H1 (cell line): ENCODE data around the gene ZNRF3. TPM values are rescaled to one million over a fixed set of nuclear protein-coding genes. Genes with fewer than 3 reads are reported as not detected.

Source experiments
- CTCF ChIA-PET: fragments of 300-600 bp; sonication (Branson Sonifier 250); formaldehyde crosslinking; loops from one replicate; lab custom pipeline; 2021; ENCODE audit not compliant: partially characterized antibody; lab: Charles Lee
- POLR2A ChIA-PET: fragments of 300-600 bp; sonication (Branson Sonifier 250); formaldehyde crosslinking; loops from one replicate; lab custom pipeline; 2021; ENCODE audit warnings: inconsistent platforms; ENCODE audit not compliant: partially characterized antibody; lab: Charles Lee
- DNase-seq, 2 experiments: peaks; one replicate each; pipeline versions ENCODE4 v3.0.0 to v3.0.0-alpha.2; 2010 to 2022; ENCODE audit warnings: low spot score in 2 of 2, low read depth in 1 of 2, mixed read lengths in 1 of 2
- FAIRE-seq: peaks from 2 replicates; lab custom pipeline; 2011; peaks lifted over from hg19 to GRCh38; lab: Jason Lieb, UNC
- H2AFZ ChIP-seq: 2 replicates; pipeline ENCODE4 v1.8.1; 2012; ENCODE audit warnings: low read length, inconsistent platforms
- H2AK5ac ChIP-seq: 2 replicates; pipeline ENCODE4 v1.6.1; 2013; ENCODE audit warnings: low read depth, low read length
- H2BK120ac ChIP-seq: replicated peaks from 2 replicates; pipeline ENCODE3; 2013; ENCODE audit warnings: low read depth, low read length, inconsistent platforms
- H2BK12ac ChIP-seq: 2 replicates; pipeline ENCODE4 v1.6.1; 2013; ENCODE audit warnings: low read depth, low read length
- H2BK15ac ChIP-seq: 2 replicates; pipeline ENCODE4 v1.6.1; 2013; ENCODE audit warnings: low read length
- H2BK20ac ChIP-seq: 2 replicates; pipeline ENCODE4 v1.6.1; 2013; ENCODE audit warnings: low read length
- H2BK5ac ChIP-seq: 2 replicates; pipeline ENCODE4 v1.6.1; 2013; ENCODE audit warnings: low read depth, low read length
- H3K14ac ChIP-seq: 2 replicates; pipeline ENCODE4 v1.6.1; 2013; ENCODE audit warnings: inconsistent platforms; ENCODE audit not compliant: insufficient read length
- H3K18ac ChIP-seq: 2 replicates; pipeline ENCODE4 v1.6.1; 2013; ENCODE audit warnings: low read length; ENCODE audit errors: extremely low read depth
- H3K23ac ChIP-seq: 2 replicates; pipeline ENCODE4 v1.6.1; 2013; ENCODE audit warnings: inconsistent platforms; ENCODE audit not compliant: insufficient read length
- H3K23me2 ChIP-seq: 2 replicates; pipeline ENCODE4 v1.6.1; 2013; ENCODE audit warnings: low read depth, low read length
- H3K27ac ChIP-seq: 2 replicates; pipeline ENCODE4 v1.6.1; 2011; ENCODE audit warnings: low read depth, low read length, inconsistent platforms
- H3K27me3 ChIP-seq, 4 experiments: replicated peaks in 1 of 4; 1 replicate in 1 of 4; 2 replicates in 3 of 4; pipeline versions ENCODE4 v1.6.1 to v1.8.1; 2011 to 2013; ENCODE audit warnings: low read length in 3 of 4, mild to moderate bottlenecking in 3 of 4, inconsistent platforms in 2 of 4, mixed read lengths in 2 of 4, moderate library complexity in 1 of 4; ENCODE audit not compliant: control insufficient read depth in 3 of 4, insufficient read depth in 3 of 4; ENCODE audit errors: extremely low read depth in 1 of 4
- H3K36me3 ChIP-seq, 4 experiments: 2 replicates each; pipeline versions ENCODE4 v1.6.1 to v1.8.1; 2011 to 2013; ENCODE audit warnings: mild to moderate bottlenecking in 4 of 4, low read length in 3 of 4, moderate library complexity in 2 of 4, control low read depth in 1 of 4, inconsistent platforms in 1 of 4; ENCODE audit not compliant: insufficient read depth in 4 of 4, control insufficient read depth in 2 of 4
- H3K4ac ChIP-seq: replicated peaks from 2 replicates; pipeline ENCODE3; 2013; ENCODE audit warnings: low read length, low read depth, mixed read lengths, inconsistent platforms; ENCODE audit not compliant: insufficient read length
- H3K4me1 ChIP-seq, 4 experiments: replicated peaks in 1 of 4; 1 replicate in 1 of 4; 2 replicates in 3 of 4; pipeline versions ENCODE4 v1.6.1 to v1.8.1; 2011 to 2013; ENCODE audit warnings: low read length in 3 of 4, inconsistent platforms in 2 of 4, mixed read lengths in 1 of 4; ENCODE audit not compliant: insufficient read depth in 4 of 4, control insufficient read depth in 3 of 4
- H3K4me2 ChIP-seq, 2 experiments: 2 replicates each; pipeline versions ENCODE4 v1.6.1 to v1.8.1; 2011 to 2013; ENCODE audit warnings: low read depth in 2 of 2, low read length in 2 of 2, control low read depth in 1 of 2, inconsistent platforms in 1 of 2, mild to moderate bottlenecking in 1 of 2; ENCODE audit not compliant: insufficient read depth in 1 of 2
- H3K4me3 ChIP-seq, 4 experiments: fragments of 200-600, 300-600 bp in 1 of 4; sonication (generic), shearing (Covaris generic), sonication (Bioruptor Twin) in 1 of 4; 2 replicates each; pipeline versions ENCODE4 v1.5.1 to v1.8.1; 2011 to 2016; ENCODE audit warnings: low read length in 4 of 4, low read depth in 3 of 4, control low read depth in 2 of 4, inconsistent platforms in 2 of 4, mild to moderate bottlenecking in 2 of 4, mixed read lengths in 1 of 4, moderate library complexity in 1 of 4; ENCODE audit not compliant: insufficient read depth in 2 of 4; ENCODE audit errors: extremely low read depth in 1 of 4
- H3K56ac ChIP-seq: replicated peaks from 2 replicates; pipeline ENCODE3; 2013; ENCODE audit warnings: low read depth, mild to moderate bottlenecking, mixed read lengths, low read length, inconsistent platforms; ENCODE audit not compliant: insufficient read length
- H3K79me1 ChIP-seq: 2 replicates; pipeline ENCODE4 v1.6.1; 2013; ENCODE audit warnings: low read depth, low read length, control low read depth
- H3K79me2 ChIP-seq, 2 experiments: 2 replicates each; pipeline versions ENCODE4 v1.6.1 to v1.8.1; 2012 to 2013; ENCODE audit warnings: low read length in 2 of 2, mild to moderate bottlenecking in 2 of 2, inconsistent platforms in 1 of 2; ENCODE audit not compliant: insufficient read depth in 2 of 2, control insufficient read depth in 1 of 2
- H3K9ac ChIP-seq, 4 experiments: replicated peaks in 1 of 4; 1 replicate in 1 of 4; 2 replicates in 3 of 4; pipeline versions ENCODE4 v1.6.1 to v1.8.1; 2011 to 2013; ENCODE audit warnings: low read depth in 3 of 4, low read length in 3 of 4, control low read depth in 2 of 4, mild to moderate bottlenecking in 2 of 4, moderate library complexity in 2 of 4, inconsistent platforms in 1 of 4; ENCODE audit errors: extremely low read depth in 1 of 4
- H3K9me3 ChIP-seq, 2 experiments: 2 replicates each; pipeline versions ENCODE4 v1.6.1 to v1.8.1; 2012 to 2013; ENCODE audit warnings: mild to moderate bottlenecking in 2 of 2, moderate library complexity in 2 of 2, control low read depth in 1 of 2, inconsistent platforms in 1 of 2, low read depth in 1 of 2, low read length in 1 of 2, mixed read lengths in 1 of 2; ENCODE audit not compliant: insufficient read depth in 2 of 2
- H4K20me1 ChIP-seq, 2 experiments: replicated peaks in 1 of 2; 2 replicates each; pipeline versions ENCODE3 to v1.8.1; 2011 to 2013; ENCODE audit warnings: inconsistent platforms in 2 of 2, low read length in 2 of 2, mild to moderate bottlenecking in 1 of 2; ENCODE audit not compliant: insufficient read depth in 2 of 2, control insufficient read depth in 1 of 2
- H4K5ac ChIP-seq: 2 replicates; pipeline ENCODE4 v1.6.1; 2013; ENCODE audit warnings: low read length, low read depth, mixed read lengths, inconsistent platforms; ENCODE audit not compliant: insufficient read length
- H4K8ac ChIP-seq: 2 replicates; pipeline ENCODE4 v1.8.0; 2013; ENCODE audit warnings: mild to moderate bottlenecking, moderate library complexity, low read length, inconsistent platforms; ENCODE audit not compliant: insufficient read depth; ENCODE audit errors: extremely low read depth
- H4K91ac ChIP-seq: replicated peaks from 2 replicates; pipeline ENCODE3; 2013; ENCODE audit warnings: low read length, mixed read lengths, inconsistent platforms; ENCODE audit not compliant: insufficient read length
- CEBPB ChIP-seq: IDR thresholded peaks from 2 replicates; pipeline ENCODE4 v1.6.1; 2012; ENCODE audit warnings: low read depth, low read length
- POLR2AphosphoS5 ChIP-seq: IDR thresholded peaks from 2 replicates; pipeline ENCODE4 v1.6.1; 2011; ENCODE audit warnings: low read depth, low read length
- WGBS, 2 experiments: shearing (Covaris generic) in 1 of 2; methylation state at CpG; one replicate each; pipeline versions ENCODE4 v1.1.6 to v1.1.7; 2013 to 2015; ENCODE audit warnings: low lambda C conversion rate in 2 of 2, mixed read lengths in 2 of 2, inconsistent platforms in 1 of 2, low coverage in 1 of 2, missing lambda C conversion rate in 1 of 2; ENCODE audit not compliant: insufficient replicate concordance in 2 of 2, insufficient coverage in 1 of 2, insufficient read length in 1 of 2; ENCODE audit errors: extremely low coverage in 1 of 2, missing lambda C conversion rate in 1 of 2; 5-methylcytosine and 5-hydroxymethylcytosine counted together
- polyA plus RNA-seq, 7 experiments: library from polyadenylated mRNA; depleted of rRNA in 3 of 7; stranded (reverse) in 5 of 7; unstranded in 2 of 7; fragments of >200 nt in 5 of 7; fragments of 200-250 nt in 2 of 7; gene quantifications; 1 replicate in 5 of 7; 2 replicates in 1 of 7; 4 replicates in 1 of 7; pipeline versions ENCODE4 v1.2.1 to v1.2.3, GENCODE V29; 2011 to 2013; ENCODE audit warnings: missing spikeins in 2 of 7, mixed read lengths in 2 of 7
- total RNA-seq: library from RNA; stranded (reverse); fragmentation: NEBNext Ultra II Directional; extraction: Animal tissue kit (Norgen Biotek cat#: 25700); gene quantifications from 2 replicates; pipeline ENCODE4 v1.2.1, GENCODE V29; 2021

ZNRF3 gene
- total and polyA plus RNA-seq, 2 of the 8 experiments (the other 6 are each of a cell fraction or from before 2014, with no cell fraction given) = 14.1 to 21.7 TPM

DNA sequence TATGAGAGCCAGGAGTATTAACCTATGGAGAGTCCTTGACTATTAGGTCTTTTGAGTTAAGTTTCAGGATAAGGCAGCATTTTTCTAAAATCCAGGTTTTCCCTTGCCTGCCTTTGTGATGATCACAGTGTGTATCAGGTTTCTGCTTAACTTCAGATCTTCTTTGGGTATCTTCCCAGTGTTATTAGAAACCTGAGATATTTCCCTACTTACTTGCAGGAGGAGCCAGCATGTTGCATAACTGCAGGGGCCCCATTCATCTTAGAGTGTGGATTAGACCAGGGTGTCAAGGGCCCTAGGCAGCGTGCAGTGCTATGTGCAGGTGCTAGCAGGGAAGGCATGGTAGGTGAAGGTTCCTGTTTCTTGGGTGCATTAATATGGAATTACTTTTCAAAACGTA lies 69.5 kb downstream of the ZNRF3 start:
- H3K4me2 ChIP-seq = peak overlapping the region in 1 of 2 experiments; percentile 26; a peak in 1 of 4 replicates
- no peak overlapping the region for H3K56ac ChIP-seq
- peaks cover 2 to 13% of the 10 kb centered on the region in 2 experiments for H4K20me1 ChIP-seq
- H2AK5ac ChIP-seq = no peak overlapping the region
- H3K9ac ChIP-seq = no peak overlapping the region
- peaks cover 16% of the 10 kb centered on the region; the same call in 1 of the 2 replicates for H3K79me1 ChIP-seq
- H2BK20ac ChIP-seq = no peak overlapping the region
- H2AFZ ChIP-seq = no peak overlapping the region
- ChIA-PET POLR2A (interaction anchor here (0.8 to 1.0 kb wide), 2 partner anchors 16 to 73 kb away, joined by 3 to 4 read pairs; no protein-coding TSS in a partner anchor), CTCF (interaction anchor here (0.6 to 2.2 kb wide), 12 partner anchors 8 to 107 kb away, joined by 3 to 8 read pairs (median 4); no protein-coding TSS in a partner anchor)
- no peak for DNase-seq
- peaks cover 2 to 16% (median 9%) of the 10 kb centered on the region in 4 experiments; a peak in 6 of 7 replicates for H3K4me1 ChIP-seq
- no peak overlapping the region for H3K23ac ChIP-seq
- no peak overlapping the region for H2BK120ac ChIP-seq
- H3K9me3 ChIP-seq = no peaks in the 10 kb centered on the region
- H3K23me2 ChIP-seq = peaks cover 2% of the 10 kb centered on the region; the same call in 1 of the 2 replicates
- H3K18ac ChIP-seq = no peak overlapping the region
- WGBS, 2 experiments = 75% methylated on average over 2 of the region's 2 CpGs; no CpG with 5 or more reads in 1 of the 2 experiments
- H3K4ac ChIP-seq = no peak overlapping the region
- no peaks in the 10 kb centered on the region for H3K36me3 ChIP-seq
- H3K14ac ChIP-seq = no peak overlapping the region
- H3K4me3 ChIP-seq = peak overlapping the region in 1 of 4 experiments; percentile 8; a peak in 1 of 8 replicates
- H3K27me3 ChIP-seq = no peaks in the 10 kb centered on the region
- H4K8ac ChIP-seq = no peak overlapping the region
- H4K5ac ChIP-seq = no peak overlapping the region
- H2BK15ac ChIP-seq = no peak overlapping the region
- H2BK12ac ChIP-seq = no peak overlapping the region
- FAIRE-seq = no peak
- H3K79me2 ChIP-seq = peaks cover 4 to 90% of the 10 kb centered on the region in 2 experiments
- no peak overlapping the region; the same call in 1 of the 2 replicates for H2BK5ac ChIP-seq
- H4K91ac ChIP-seq = no peak overlapping the region
- TF ChIP-seq CEBPB (peak; percentile 62; the same call in 1 of the 2 replicates), POLR2AphosphoS5 (no peak)
- TF ChIP-seq, all 59 proteins: peak for 1
- H3K27ac ChIP-seq = no peak overlapping the region
